CD4-positive, alpha-beta T cell treated with Interleukin-10 for 1 hour (primary cell): ENCODE data around the gene CLMN.

Source experiments
- DNase-seq: peaks from one replicate; pipeline ENCODE4 v3.0.0-alpha.2; 2020

Gene CLMN

GRCh38 chr14:95319312-95320077, at the start of gene CLMN:
TSS of gene CLMN (minus strand) at chr14:95319908. CDS start at chr14:95319792, 116 bp downstream.
- DNase-seq, result peak; percentile 35

- no peak for DNase-seq
Observed at GRCh38 chr14:95365401-95365800, 45.7 kb upstream of the CLMN start.

- DNase-seq, result no peak
Observed at GRCh38 chr14:95364481-95365209, 44.9 kb upstream of the CLMN start.

GRCh38 chr14:95363468-95363954, 43.8 kb upstream of the CLMN start:
- DNase-seq, result no peak

GRCh38 chr14:95362138-95362494, 42.4 kb upstream of the CLMN start:
- no peak for DNase-seq

GRCh38 chr14:95361373-95362137, 41.8 kb upstream of the CLMN start:
- peak; percentile 16 for DNase-seq

GRCh38 chr14:95360828-95361227, 41.1 kb upstream of the CLMN start:
- no peak for DNase-seq

- DNase-seq, result no peak
Observed at GRCh38 chr14:95359994-95360826, 40.5 kb upstream of the CLMN start.

GRCh38 chr14:95356245-95356869, 36.6 kb upstream of the CLMN start:
- no peak for DNase-seq

GRCh38 chr14:95355422-95355821, 35.7 kb upstream of the CLMN start:
- no peak for DNase-seq

- DNase-seq, result no peak
Observed at GRCh38 chr14:95354834-95355233, 35.1 kb upstream of the CLMN start.

- no peak for DNase-seq
Observed at GRCh38 chr14:95353664-95354063, 34.0 kb upstream of the CLMN start.

- no peak for DNase-seq
Observed at GRCh38 chr14:95353007-95353406, 33.3 kb upstream of the CLMN start.

GRCh38 chr14:95352481-95352880, 32.8 kb upstream of the CLMN start:
- no peak for DNase-seq

GRCh38 chr14:95349241-95349640, 29.5 kb upstream of the CLMN start:
- no peak for DNase-seq

- DNase-seq, result no peak
Observed at GRCh38 chr14:95348395-95349080, 28.8 kb upstream of the CLMN start.

GRCh38 chr14:95346820-95347219, 27.1 kb upstream of the CLMN start:
- DNase-seq, result no peak

GRCh38 chr14:95346266-95346665, 26.6 kb upstream of the CLMN start:
- no peak for DNase-seq

- no peak for DNase-seq
Observed at GRCh38 chr14:95345032-95345431, 25.3 kb upstream of the CLMN start.

GRCh38 chr14:95344536-95344935, 24.8 kb upstream of the CLMN start:
- no peak for DNase-seq

- DNase-seq, result no peak
Observed at GRCh38 chr14:95341564-95341963, 21.9 kb upstream of the CLMN start.

GRCh38 chr14:95341115-95341514, 21.4 kb upstream of the CLMN start:
- no peak for DNase-seq
